Breast epithelium (tissue), 4 donors: ENCODE measurements around the gene SSBP4. TPM values are rescaled to one million over a fixed set of nuclear protein-coding genes. Genes with fewer than 3 reads are reported as not detected.

Experiments used
- DNase-seq, 2 donors: peaks; one replicate each; pipeline ENCODE4 v3.0.0-alpha.2; 2019; ENCODE audit warnings: low spot score in 2 of 2
- H3K27ac ChIP-seq, 2 donors: fragments of 200-600 bp; sonication (generic) in 1 of 2; one replicate each; pipeline ENCODE4 v1.5.1; 2016 to 2019; ENCODE audit warnings: mild to moderate bottlenecking in 1 of 2
- H3K27me3 ChIP-seq, 2 donors: fragments of 200-600 bp; sonication (generic) in 1 of 2; one replicate each; pipeline versions ENCODE4 v1.5.1 to v1.6.0; 2017 to 2019; ENCODE audit warnings: control low read depth in 1 of 2, mild to moderate bottlenecking in 1 of 2
- H3K36me3 ChIP-seq: fragments of 200-600 bp; one replicate; pipeline ENCODE4 v1.5.1; 2019
- H3K4me1 ChIP-seq, 2 donors: fragments of 200-600 bp; sonication (generic); one replicate each; pipeline ENCODE4 v1.5.1; 2016 to 2019; ENCODE audit warnings: control low read depth in 1 of 2
- H3K4me3 ChIP-seq, 3 donors: fragments of 200-600 bp; sonication (generic); 1 replicate in 2 of 3; 2 replicates in 1 of 3; pipeline ENCODE4 v1.5.1; 2016 to 2019; ENCODE audit warnings: mild to moderate bottlenecking in 3 of 3, moderate library complexity in 2 of 3
- H3K9me3 ChIP-seq, 2 donors: fragments of 200-600 bp; sonication (generic) in 1 of 2; one replicate each; pipeline ENCODE4 v1.5.1; 2016 to 2019; ENCODE audit warnings: control low read depth in 1 of 2
- CTCF ChIP-seq, 3 donors: fragments of 450-650 bp; IDR thresholded peaks; one replicate each; pipeline ENCODE4 v1.5.1; 2016 to 2017; ENCODE audit warnings: antibody characterized with exemption in 3 of 3, mild to moderate bottlenecking in 3 of 3, moderate library complexity in 3 of 3
- POLR2A ChIP-seq: fragments of 450-650 bp; IDR thresholded peaks from one replicate; pipeline ENCODE4 v1.6.1; 2016; ENCODE audit warnings: antibody characterized with exemption, mild to moderate bottlenecking, moderate library complexity
- POLR2AphosphoS5 ChIP-seq, 3 donors: sonication (generic); formaldehyde crosslinking; IDR thresholded peaks; one replicate each; pipeline ENCODE4 v1.6.1; 2017; ENCODE audit warnings: antibody characterized with exemption in 3 of 3
- intact Hi-C: fragments of 100-400 bp; cut with DNase I; formaldehyde crosslinking; loops from one replicate; pipeline ENCODE4 v1.15.1; 2023; ENCODE audit warnings: low total_unique reads
- total RNA-seq, 3 donors: library from RNA; depleted of rRNA; stranded (reverse); fragments of >200 nt; gene quantifications; one replicate each; pipeline ENCODE4 v1.1.0, GENCODE V29; 2016

The SSBP4 gene
- total RNA-seq, 3 donors from 2014 or later, result 29.4 to 71.8 (median 46.7) TPM

GRCh38 chr19:18474366-18474887 is 55.2 kb downstream of the SSBP4 start:
- H3K9me3 ChIP-seq, result no peaks in the 10 kb centered on the region
- DNase-seq, result no peak
- H3K36me3 ChIP-seq, result no peaks in the 10 kb centered on the region
- no peak overlapping the region for H3K4me3 ChIP-seq
- H3K27me3 ChIP-seq, result no peaks in the 10 kb centered on the region
- TF ChIP-seq CTCF (IDR thresholded peaks at IDR 0.05), result no peak
- no peak for TF ChIP-seq POLR2AphosphoS5 (IDR thresholded peaks at IDR 0.05)
- no peak for TF ChIP-seq POLR2A
- peak overlapping the region in 1 of 2 donors; percentile 57 for H3K27ac ChIP-seq
- H3K4me1 ChIP-seq, result peaks cover 10 to 23% of the 10 kb centered on the region in 2 donors
- intact Hi-C loops, result no loop called here

- peaks cover 16 to 24% of the 10 kb centered on the region in 2 donors for H3K4me1 ChIP-seq
- intact Hi-C loops, result no loop called here
- no peak for DNase-seq
- no peak overlapping the region for H3K4me3 ChIP-seq
- TF ChIP-seq POLR2A, result no peak
- TF ChIP-seq POLR2AphosphoS5 (IDR thresholded peaks at IDR 0.05), result no peak
- no peak for TF ChIP-seq CTCF (IDR thresholded peaks at IDR 0.05)
- H3K27me3 ChIP-seq, result no peaks in the 10 kb centered on the region
- H3K27ac ChIP-seq, result peak overlapping the region in 1 of 2 donors; percentile 98
- H3K36me3 ChIP-seq, result no peaks in the 10 kb centered on the region
- no peaks in the 10 kb centered on the region for H3K9me3 ChIP-seq
Observed at GRCh38 chr19:18475004-18475453, 55.8 kb downstream of the SSBP4 start.

GRCh38 chr19:18475762-18476331 is 56.6 kb downstream of the SSBP4 start:
- DNase-seq, result no peak

GRCh38 chr19:18476507-18477041 is 57.4 kb downstream of the SSBP4 start:
- H3K27ac ChIP-seq, result peak overlapping the region; percentile 10 to 98
- TF ChIP-seq CTCF (IDR thresholded peaks at IDR 0.05) (no peak), POLR2A (no peak), POLR2AphosphoS5 (IDR thresholded peaks at IDR 0.05) (no peak)
- DNase-seq, result no peak
- H3K4me3 ChIP-seq, result no peak overlapping the region
- intact Hi-C loops, result no loop called here
- H3K4me1 ChIP-seq, result peaks cover 21 to 32% of the 10 kb centered on the region in 2 donors
- H3K9me3 ChIP-seq, result no peaks in the 10 kb centered on the region
- H3K36me3 ChIP-seq, result no peaks in the 10 kb centered on the region
- no peaks in the 10 kb centered on the region for H3K27me3 ChIP-seq

More at GRCh38 chr19:18475762-18476331, 56.6 kb downstream of the SSBP4 start:
- H3K27ac ChIP-seq, result peak overlapping the region in 1 of 2 donors; percentile 98
- H3K4me3 ChIP-seq, result no peak overlapping the region
- no peaks in the 10 kb centered on the region for H3K9me3 ChIP-seq
- TF ChIP-seq CTCF (IDR thresholded peaks at IDR 0.05) (no peak), POLR2AphosphoS5 (IDR thresholded peaks at IDR 0.05) (no peak), POLR2A (no peak)
- no peaks in the 10 kb centered on the region for H3K27me3 ChIP-seq
- no peaks in the 10 kb centered on the region for H3K36me3 ChIP-seq
- intact Hi-C loops, result no loop called here
- peaks cover 21 to 29% of the 10 kb centered on the region in 2 donors for H3K4me1 ChIP-seq
